A673 (cell line): ENCODE results near the gene TM9SF2. TPM values are rescaled to one million over a fixed set of nuclear protein-coding genes. Genes with fewer than 3 reads are reported as not detected.
A peak's percentile ranks its signal among the peaks of the same experiment; 100 is the strongest.

ENCODE experiments used
- BruUV-seq: library from RNA; stranded (reverse); fragments of 400-500 nt; replicated peaks from 2 replicates; lab custom pipeline; 2021; lab: Mats Ljungman, UMichigan
- CTCF ChIA-PET: fragments of 300-600 bp; sonication (Branson Sonifier 250); formaldehyde crosslinking; loops from one replicate; lab custom pipeline; 2022; ENCODE audit warnings: antibody characterized with exemption; lab: Charles Lee
- POLR2A ChIA-PET: fragments of 300-600 bp; sonication (Branson Sonifier 250); formaldehyde crosslinking; loops from one replicate; lab custom pipeline; 2022; ENCODE audit warnings: antibody characterized with exemption; ENCODE audit not compliant: low non-redundant PET; lab: Charles Lee
- DNase-seq: peaks from one replicate; pipeline ENCODE4 v3.0.0-alpha.2; 2015; ENCODE audit warnings: low spot score
- H3K27ac ChIP-seq: fragments of 200-600 bp; sonication (generic); 2 replicates; pipeline ENCODE4 v1.5.1; 2016; ENCODE audit warnings: mixed run types, low read depth, mild to moderate bottlenecking, mixed read lengths, antibody characterized with exemption, low read length; ENCODE audit not compliant: poor library complexity, severe bottlenecking
- H3K27me3 ChIP-seq: fragments of 200-600 bp; sonication (generic); replicated peaks from 2 replicates; pipeline ENCODE4 v1.6.1; 2017; ENCODE audit warnings: mixed run types, low read depth, mild to moderate bottlenecking, mixed read lengths, antibody characterized with exemption, low read length; ENCODE audit not compliant: insufficient read depth, poor library complexity
- H3K36me3 ChIP-seq: fragments of 200-600 bp; sonication (generic); 2 replicates; pipeline ENCODE4 v1.6.1; 2016; ENCODE audit warnings: mixed run types, mild to moderate bottlenecking, mixed read lengths, antibody characterized with exemption, low read length; ENCODE audit not compliant: insufficient read depth, poor library complexity, severe bottlenecking
- H3K4me1 ChIP-seq: fragments of 200-600 bp; sonication (generic); 2 replicates; pipeline ENCODE4 v1.6.1; 2017; ENCODE audit warnings: mixed run types, mild to moderate bottlenecking, mixed read lengths, antibody characterized with exemption, low read length; ENCODE audit not compliant: insufficient read depth, poor library complexity, severe bottlenecking
- H3K4me3 ChIP-seq: fragments of 200-600 bp; sonication (generic); 2 replicates; pipeline ENCODE4 v1.5.1; 2016; ENCODE audit warnings: low read depth, mixed run types, mild to moderate bottlenecking, mixed read lengths, low read length; ENCODE audit not compliant: poor library complexity, severe bottlenecking
- H3K9me3 ChIP-seq: fragments of 200-600 bp; sonication (generic); 2 replicates; pipeline ENCODE4 v1.6.1; 2016; ENCODE audit warnings: mixed run types, low read depth, mild to moderate bottlenecking, mixed read lengths, antibody characterized with exemption, low read length; ENCODE audit not compliant: poor library complexity, severe bottlenecking
- EZH2 ChIP-seq: fragments of 200-600 bp; sonication (generic); IDR thresholded peaks from 2 replicates; pipeline ENCODE4 v1.6.1; 2017; ENCODE audit warnings: borderline replicate concordance, low read depth, mild to moderate bottlenecking, mixed read lengths, antibody characterized with exemption, low read length; ENCODE audit not compliant: poor library complexity, severe bottlenecking
- intact Hi-C: fragments of 100-400 bp; cut with micrococcal nuclease; formaldehyde crosslinking; loops from one replicate; pipeline ENCODE4 v1.10.0; 2022; ENCODE audit not compliant: unreplicated experiment
- total RNA-seq: library from RNA; stranded (reverse); gene quantifications from 2 replicates; pipeline ENCODE4 v1.2.3, GENCODE V29; 2021
- TF ChIP-seq, protein P1 (sequence below): fragments of 300-800, 200-600 bp; sonication (generic); conservative IDR thresholded peaks from 2 replicates; pipeline ENCODE4 v1.5.1; 2017; ENCODE audit warnings: low read depth, mild to moderate bottlenecking, antibody characterized with exemption, low read length, moderate library complexity, mixed read lengths

Gene TM9SF2
- total RNA-seq, 1 experiment from 2014 or later, result 96.3 TPM

DNA sequence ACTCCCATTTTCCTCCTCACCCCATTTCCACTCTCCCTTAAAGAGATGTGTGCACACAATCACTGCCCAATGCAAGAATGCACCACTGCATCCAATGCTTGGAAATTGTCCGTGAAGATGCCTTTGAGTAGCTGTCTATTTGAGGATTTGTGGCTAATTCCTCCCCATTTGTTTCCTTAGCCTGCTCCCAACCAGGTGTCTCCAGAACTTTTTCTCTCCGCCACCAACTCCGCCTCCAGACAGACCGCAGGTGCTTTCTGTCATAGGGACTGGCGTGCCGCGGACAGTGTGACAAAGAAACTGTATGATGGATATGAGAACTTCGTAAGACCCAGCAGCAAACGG lies 461 bp upstream of the TM9SF2 start:
- no peak for DNase-seq
- intact Hi-C loops, result no loop called here
- ChIA-PET CTCF (no interaction called here), POLR2A (no interaction called here)
- BruUV-seq, result no TSS peak
- Histone ChIP-seq H3K4me3 (peak overlapping the region; percentile 88), H3K27ac (peak overlapping the region; percentile 75), H3K27me3 (no peaks in the 10 kb centered on the region), H3K4me1 (peaks cover 19% of the 10 kb centered on the region), H3K36me3 (no peaks in the 10 kb centered on the region), H3K9me3 (no peaks in the 10 kb centered on the region)
- TF ChIP-seq, protein P1, sequence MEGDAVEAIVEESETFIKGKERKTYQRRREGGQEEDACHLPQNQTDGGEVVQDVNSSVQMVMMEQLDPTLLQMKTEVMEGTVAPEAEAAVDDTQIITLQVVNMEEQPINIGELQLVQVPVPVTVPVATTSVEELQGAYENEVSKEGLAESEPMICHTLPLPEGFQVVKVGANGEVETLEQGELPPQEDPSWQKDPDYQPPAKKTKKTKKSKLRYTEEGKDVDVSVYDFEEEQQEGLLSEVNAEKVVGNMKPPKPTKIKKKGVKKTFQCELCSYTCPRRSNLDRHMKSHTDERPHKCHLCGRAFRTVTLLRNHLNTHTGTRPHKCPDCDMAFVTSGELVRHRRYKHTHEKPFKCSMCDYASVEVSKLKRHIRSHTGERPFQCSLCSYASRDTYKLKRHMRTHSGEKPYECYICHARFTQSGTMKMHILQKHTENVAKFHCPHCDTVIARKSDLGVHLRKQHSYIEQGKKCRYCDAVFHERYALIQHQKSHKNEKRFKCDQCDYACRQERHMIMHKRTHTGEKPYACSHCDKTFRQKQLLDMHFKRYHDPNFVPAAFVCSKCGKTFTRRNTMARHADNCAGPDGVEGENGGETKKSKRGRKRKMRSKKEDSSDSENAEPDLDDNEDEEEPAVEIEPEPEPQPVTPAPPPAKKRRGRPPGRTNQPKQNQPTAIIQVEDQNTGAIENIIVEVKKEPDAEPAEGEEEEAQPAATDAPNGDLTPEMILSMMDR, result no peak
- TF ChIP-seq EZH2, result no peak

DNA sequence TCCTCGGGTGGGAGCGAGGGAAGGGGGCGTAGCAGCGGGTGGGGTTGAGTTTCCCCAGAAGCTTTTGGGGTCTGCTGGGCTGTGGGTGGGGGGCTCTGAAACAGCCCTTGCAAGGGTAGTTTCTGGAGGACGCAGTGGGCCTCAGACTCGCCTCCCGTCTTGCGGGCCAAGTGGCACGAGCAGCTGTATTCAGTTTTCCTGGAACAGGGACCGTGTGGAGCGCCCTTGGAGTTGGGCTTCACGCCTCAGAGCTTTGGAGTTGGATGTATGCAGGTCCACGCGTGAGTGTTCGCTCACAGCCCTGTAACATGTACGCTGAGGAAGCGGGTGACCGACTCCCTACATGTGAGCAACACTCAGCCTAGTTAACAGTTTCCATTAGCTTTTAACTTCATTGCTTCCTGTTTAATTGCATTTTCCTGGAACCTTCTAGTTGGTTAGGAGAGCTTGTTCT lies 603 bp downstream of the TM9SF2 start:
- no peaks in the 10 kb centered on the region for H3K27me3 ChIP-seq
- DNase-seq, result peak; percentile 31
- TF ChIP-seq, protein P1, result no peak
- CTCF ChIA-PET, result no interaction called here
- peak overlapping the region; percentile 88 for H3K4me3 ChIP-seq
- peak overlapping the region; percentile 75 for H3K27ac ChIP-seq
- no peaks in the 10 kb centered on the region for H3K9me3 ChIP-seq
- H3K36me3 ChIP-seq, result no peaks in the 10 kb centered on the region
- intact Hi-C loops, result no loop called here
- H3K4me1 ChIP-seq, result peaks cover 23% of the 10 kb centered on the region
- POLR2A ChIA-PET, result no interaction called here
- no TSS peak for BruUV-seq

DNA sequence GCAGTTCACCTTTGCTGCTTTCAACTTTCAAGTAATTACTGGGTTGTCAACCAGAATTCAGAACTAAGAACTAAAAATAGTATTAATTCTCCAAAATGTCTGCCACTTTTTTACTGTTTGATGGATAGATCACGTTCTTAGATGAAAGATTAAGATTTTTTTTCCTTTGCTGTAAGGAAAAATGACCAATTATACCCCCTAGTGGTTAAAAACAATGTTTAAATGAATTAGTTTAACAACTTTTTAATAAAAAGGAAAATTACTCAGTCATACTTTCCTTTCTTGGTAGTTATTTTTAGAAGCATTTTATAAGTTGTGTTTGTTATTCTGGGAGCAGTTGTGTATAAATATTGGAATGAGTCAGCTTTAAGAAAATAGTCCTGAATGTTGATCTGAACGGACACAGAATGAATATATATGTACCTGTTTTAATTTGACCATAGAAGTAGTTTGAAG lies 4.6 kb downstream of the TM9SF2 start:
- ChIA-PET CTCF (no interaction called here), POLR2A (no interaction called here)
- Histone ChIP-seq H3K9me3 (no peaks in the 10 kb centered on the region), H3K27me3 (no peaks in the 10 kb centered on the region), H3K4me1 (peaks cover 12% of the 10 kb centered on the region), H3K4me3 (no peak overlapping the region), H3K27ac (no peak overlapping the region), H3K36me3 (peaks cover 7% of the 10 kb centered on the region)
- BruUV-seq, result no TSS peak
- TF ChIP-seq EZH2, result no peak
- TF ChIP-seq, protein P1, result peak; percentile 51; the same call in 1 of the 2 replicates
- intact Hi-C loops, result no loop called here
- peak; percentile 19 for DNase-seq
